PC-9 (cell line): ENCODE measurements around the gene WIPI1. TPM values are rescaled to one million over a fixed set of nuclear protein-coding genes. Genes with fewer than 3 reads are reported as not detected.

Experiments used
- BruUV-seq: library from RNA; stranded (reverse); fragments of 400-500 nt; replicated peaks from 2 replicates; lab custom pipeline; 2021; lab: Mats Ljungman, UMichigan
- CTCF ChIA-PET: fragments of 300-600 bp; sonication (Branson Sonifier 250); formaldehyde crosslinking; loops from one replicate; lab custom pipeline; 2022; ENCODE audit warnings: antibody characterized with exemption; lab: Charles Lee
- POLR2A ChIA-PET: fragments of 300-600 bp; sonication (Branson Sonifier 250); formaldehyde crosslinking; loops from one replicate; lab custom pipeline; 2022; ENCODE audit warnings: antibody characterized with exemption; ENCODE audit not compliant: unreplicated experiment; lab: Charles Lee
- DNase-seq, 2 experiments: peaks; one replicate each; pipeline versions ENCODE4 v3.0.0 to v3.0.0-alpha.2; 2015 to 2022; ENCODE audit warnings: mixed read lengths in 1 of 2
- H2AFZ ChIP-seq: fragments of 200-600 bp; sonication (generic); 2 replicates; pipeline ENCODE4 v1.8.1; 2017; ENCODE audit warnings: antibody characterized with exemption
- H3F3A ChIP-seq: fragments of 200-600 bp; sonication (generic); 2 replicates; pipeline ENCODE4 v1.8.1; 2017; ENCODE audit warnings: antibody characterized with exemption, mild to moderate bottlenecking, low read depth; ENCODE audit not compliant: insufficient read depth
- H3K27ac ChIP-seq: fragments of 200-600 bp; sonication (generic); 2 replicates; pipeline ENCODE4 v1.6.1; 2016; ENCODE audit warnings: mixed run types
- H3K27me3 ChIP-seq: fragments of 200-600 bp; sonication (generic); 2 replicates; pipeline ENCODE4 v1.6.1; 2016; ENCODE audit warnings: low read depth, mixed run types; ENCODE audit not compliant: insufficient read depth
- H3K36me3 ChIP-seq: fragments of 200-600 bp; sonication (generic); 2 replicates; pipeline ENCODE4 v1.6.1; 2016; ENCODE audit warnings: low read depth, mixed run types
- H3K4me1 ChIP-seq: fragments of 200-600 bp; sonication (generic); replicated peaks from 2 replicates; pipeline ENCODE4 v1.6.1; 2016; ENCODE audit warnings: mixed run types; ENCODE audit not compliant: insufficient read depth
- H3K4me2 ChIP-seq: fragments of 200-600 bp; sonication (generic); 2 replicates; pipeline ENCODE4 v1.6.1; 2017; ENCODE audit warnings: mixed run types
- H3K4me3 ChIP-seq: fragments of 200-600 bp; sonication (generic); 2 replicates; pipeline ENCODE4 v1.6.1; 2016; ENCODE audit warnings: mixed run types
- H3K79me2 ChIP-seq: fragments of 200-600 bp; sonication (generic); 2 replicates; pipeline ENCODE4 v1.6.1; 2017; ENCODE audit warnings: low read depth, mixed run types
- H3K9me2 ChIP-seq: fragments of 200-600 bp; sonication (generic); 2 replicates; pipeline ENCODE4 v1.8.1; 2017; ENCODE audit warnings: mild to moderate bottlenecking; ENCODE audit not compliant: insufficient read depth
- H3K9me3 ChIP-seq: fragments of 200-600 bp; sonication (generic); 2 replicates; pipeline ENCODE4 v1.8.1; 2016; ENCODE audit warnings: low read depth; ENCODE audit not compliant: insufficient read depth
- H4K20me1 ChIP-seq: fragments of 200-600 bp; sonication (generic); 2 replicates; pipeline ENCODE4 v1.8.1; 2017; ENCODE audit not compliant: insufficient read depth
- EZH2 ChIP-seq: fragments of 200-600 bp; sonication (generic); IDR thresholded peaks from 2 replicates; pipeline ENCODE4 v1.8.0; 2017; ENCODE audit warnings: antibody characterized with exemption, low read depth
- intact Hi-C: fragments of 100-400 bp; cut with micrococcal nuclease; formaldehyde crosslinking; loops from one replicate; pipeline ENCODE4 v1.10.0; 2022; ENCODE audit not compliant: unreplicated experiment
- total RNA-seq: library from RNA; stranded (reverse); gene quantifications from 2 replicates; pipeline ENCODE4 v1.2.3, GENCODE V29; 2021
- TF ChIP-seq, protein P1 (sequence below): fragments of 200-600 bp; sonication (generic); conservative IDR thresholded peaks from 2 replicates; pipeline ENCODE4 v1.6.1; 2017; ENCODE audit warnings: mixed run types, antibody characterized with exemption, mild to moderate bottlenecking, moderate library complexity

The WIPI1 gene
- total RNA-seq, 1 experiment from 2014 or later: 11.2 TPM

DNA sequence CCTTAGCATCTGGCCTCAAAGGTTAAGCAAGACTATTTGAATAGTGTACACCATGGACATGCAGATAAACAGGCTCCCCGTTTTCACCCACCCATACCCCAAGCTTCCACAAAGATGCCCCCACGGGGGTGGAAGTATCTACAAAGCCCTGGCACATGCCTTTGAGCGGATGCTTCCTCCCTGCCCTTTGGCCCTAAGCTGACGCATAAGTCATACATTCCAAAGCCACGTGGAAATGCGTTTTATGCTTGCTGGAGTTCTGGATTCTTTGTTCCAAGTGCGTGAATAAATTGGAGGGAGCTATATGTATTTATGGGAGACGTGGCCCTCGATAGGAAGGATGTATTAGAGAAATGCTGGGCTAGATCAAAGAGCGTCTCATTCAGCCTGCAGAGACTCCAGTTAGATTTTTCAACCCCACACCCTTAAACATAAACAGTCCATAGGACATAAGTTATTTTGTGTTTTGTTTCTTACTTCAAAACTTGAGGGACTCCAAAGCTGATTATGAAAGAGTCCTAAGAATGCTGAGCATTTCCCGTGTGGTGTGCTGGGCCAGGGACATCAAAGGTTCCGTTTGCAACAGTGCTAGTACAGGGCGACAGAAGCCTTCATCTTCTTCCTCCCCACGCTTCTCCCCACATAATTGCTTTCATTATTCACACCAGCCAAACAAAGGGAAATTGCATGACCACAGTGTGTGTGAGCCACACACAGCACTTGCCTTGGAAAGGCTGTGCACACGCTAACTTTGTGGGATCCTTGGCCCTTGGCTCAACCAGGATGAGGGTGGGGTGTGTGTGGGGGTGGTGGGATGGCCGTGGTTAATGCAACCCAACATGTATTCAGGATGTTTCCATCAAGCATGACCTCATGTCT is 73.6 kb downstream of the WIPI1 start:
- ChIA-PET CTCF (interaction anchor here (0.7 to 1.3 kb wide), 2 partner anchors 15 to 102 kb away, joined by 3 read pairs; no protein-coding TSS in a partner anchor), POLR2A (no interaction called here)
- intact Hi-C loops: no loop called here
- no TSS peak for BruUV-seq
- no peak for DNase-seq
- H3K27ac ChIP-seq: no peak overlapping the region
- no peak overlapping the region for H3K4me2 ChIP-seq
- H2AFZ ChIP-seq: no peak overlapping the region
- peaks cover 38% of the 10 kb centered on the region for H3K4me1 ChIP-seq
- H3K79me2 ChIP-seq: no peaks in the 10 kb centered on the region
- H3K4me3 ChIP-seq: no peak overlapping the region
- H4K20me1 ChIP-seq: no peaks in the 10 kb centered on the region
- H3K36me3 ChIP-seq: no peaks in the 10 kb centered on the region
- TF ChIP-seq EZH2: no peak
- TF ChIP-seq, protein P1, sequence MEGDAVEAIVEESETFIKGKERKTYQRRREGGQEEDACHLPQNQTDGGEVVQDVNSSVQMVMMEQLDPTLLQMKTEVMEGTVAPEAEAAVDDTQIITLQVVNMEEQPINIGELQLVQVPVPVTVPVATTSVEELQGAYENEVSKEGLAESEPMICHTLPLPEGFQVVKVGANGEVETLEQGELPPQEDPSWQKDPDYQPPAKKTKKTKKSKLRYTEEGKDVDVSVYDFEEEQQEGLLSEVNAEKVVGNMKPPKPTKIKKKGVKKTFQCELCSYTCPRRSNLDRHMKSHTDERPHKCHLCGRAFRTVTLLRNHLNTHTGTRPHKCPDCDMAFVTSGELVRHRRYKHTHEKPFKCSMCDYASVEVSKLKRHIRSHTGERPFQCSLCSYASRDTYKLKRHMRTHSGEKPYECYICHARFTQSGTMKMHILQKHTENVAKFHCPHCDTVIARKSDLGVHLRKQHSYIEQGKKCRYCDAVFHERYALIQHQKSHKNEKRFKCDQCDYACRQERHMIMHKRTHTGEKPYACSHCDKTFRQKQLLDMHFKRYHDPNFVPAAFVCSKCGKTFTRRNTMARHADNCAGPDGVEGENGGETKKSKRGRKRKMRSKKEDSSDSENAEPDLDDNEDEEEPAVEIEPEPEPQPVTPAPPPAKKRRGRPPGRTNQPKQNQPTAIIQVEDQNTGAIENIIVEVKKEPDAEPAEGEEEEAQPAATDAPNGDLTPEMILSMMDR: no peak
- no peaks in the 10 kb centered on the region for H3K9me3 ChIP-seq
- peaks cover 33% of the 10 kb centered on the region for H3F3A ChIP-seq
- H3K9me2 ChIP-seq: no peaks in the 10 kb centered on the region
- H3K27me3 ChIP-seq: no peaks in the 10 kb centered on the region

DNA sequence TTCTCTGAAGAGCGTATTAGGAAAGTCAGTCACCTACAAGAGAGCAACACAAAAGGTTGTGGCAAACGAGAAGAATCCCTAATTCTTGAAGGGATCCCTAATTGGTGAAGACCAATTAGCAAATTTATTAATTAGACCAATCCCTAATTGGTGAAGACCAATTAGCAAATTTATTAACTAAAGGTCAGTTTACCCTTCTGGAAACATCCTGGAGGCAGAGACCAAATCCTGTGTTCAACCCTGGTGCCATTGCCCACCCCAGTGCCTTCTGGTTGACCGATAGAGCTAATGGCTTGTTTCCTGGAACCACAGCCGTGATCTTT is 74.2 kb downstream of the WIPI1 start:
- no peak overlapping the region for H3K4me3 ChIP-seq
- peaks cover 39% of the 10 kb centered on the region for H3F3A ChIP-seq
- H3K27ac ChIP-seq: no peak overlapping the region
- intact Hi-C loops: no loop called here
- BruUV-seq: no TSS peak
- H3K4me2 ChIP-seq: no peak overlapping the region
- H3K36me3 ChIP-seq: no peaks in the 10 kb centered on the region
- H2AFZ ChIP-seq: no peak overlapping the region
- H3K9me2 ChIP-seq: no peaks in the 10 kb centered on the region
- ChIA-PET POLR2A (no interaction called here), CTCF (interaction anchor here (0.7 to 1.3 kb wide), 2 partner anchors 16 to 101 kb away, joined by 3 read pairs; no protein-coding TSS in a partner anchor)
- H3K9me3 ChIP-seq: no peaks in the 10 kb centered on the region
- H3K4me1 ChIP-seq: peaks cover 44% of the 10 kb centered on the region
- H4K20me1 ChIP-seq: no peaks in the 10 kb centered on the region
- H3K79me2 ChIP-seq: no peaks in the 10 kb centered on the region
- no peaks in the 10 kb centered on the region for H3K27me3 ChIP-seq
- no peak for DNase-seq
- TF ChIP-seq EZH2: no peak

DNA sequence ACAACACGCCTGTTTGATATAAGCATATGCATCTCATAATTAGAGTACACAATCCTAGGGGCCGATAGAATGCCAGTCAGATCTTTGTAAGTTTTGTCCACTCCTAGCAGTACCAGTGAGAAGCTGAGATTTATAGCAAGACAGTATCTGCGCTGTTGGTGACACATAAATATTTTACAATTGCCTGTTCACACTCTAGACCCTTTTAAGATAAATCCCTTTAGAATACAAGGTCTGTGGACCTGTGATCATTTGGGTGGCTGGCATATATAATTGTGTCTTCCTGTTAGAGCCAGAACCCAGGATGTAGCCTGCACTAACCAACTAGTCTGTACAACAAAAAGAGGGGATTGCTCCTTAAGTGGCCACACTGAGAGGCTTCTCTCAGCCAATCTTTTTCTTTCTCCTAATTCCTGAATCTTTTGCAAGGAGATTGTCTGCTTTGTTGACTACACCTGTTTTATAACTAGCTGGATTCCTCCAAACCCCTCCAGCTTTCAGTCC is 74.7 kb downstream of the WIPI1 start:
- Histone ChIP-seq H2AFZ (no peak overlapping the region), H3K27ac (peak overlapping the region; percentile 92; the same call in 1 of the 2 replicates), H3K4me3 (no peak overlapping the region), H3K79me2 (no peaks in the 10 kb centered on the region), H3K9me3 (no peaks in the 10 kb centered on the region), H3K4me1 (peaks cover 48% of the 10 kb centered on the region), H4K20me1 (no peaks in the 10 kb centered on the region), H3K4me2 (no peak overlapping the region), H3K36me3 (no peaks in the 10 kb centered on the region), H3K27me3 (no peaks in the 10 kb centered on the region), H3F3A (peaks cover 44% of the 10 kb centered on the region), H3K9me2 (no peaks in the 10 kb centered on the region)
- intact Hi-C loops: no loop called here
- no TSS peak for BruUV-seq
- CTCF ChIA-PET: interaction anchor here (1.3 kb wide), 1 partner anchor 16 kb away, joined by 3 read pairs; no protein-coding TSS in a partner anchor
- TF ChIP-seq, protein P1: no peak
- TF ChIP-seq EZH2: no peak
- POLR2A ChIA-PET: no interaction called here
- no peak for DNase-seq
